GM18498 (cell line): ENCODE measurements around the gene LRRK1.
"Not testable (repeated sequence)": the region's sequence is repeated elsewhere in the genome, so short reads cannot be mapped to it uniquely, and the experiment has no call there.

ENCODE experiments used
- ATAC-seq: cut with Tn5 transposase; IDR thresholded peaks from one replicate; pipeline ENCODE4 v1.9.1; 2021; ENCODE audit warnings: mild to moderate bottlenecking, moderate library complexity; ENCODE audit not compliant: unreplicated experiment

Gene LRRK1

GRCh38 chr15:101066501-101067408, 147.6 kb downstream of the LRRK1 start:
- no peak for ATAC-seq

GRCh38 chr15:101067660-101068522, 148.7 kb downstream of the LRRK1 start:
- no peak for ATAC-seq

- no peak for ATAC-seq
Observed at GRCh38 chr15:101068523-101068960, 149.4 kb downstream of the LRRK1 start.

- ATAC-seq: no peak
Observed at GRCh38 chr15:101068961-101069653, 149.9 kb downstream of the LRRK1 start.

- no peak for ATAC-seq
Observed at GRCh38 chr15:101069654-101069973, 150.5 kb downstream of the LRRK1 start.

GRCh38 chr15:101070024-101070423, 150.9 kb downstream of the LRRK1 start:
- ATAC-seq: no peak

GRCh38 chr15:101070502-101071273, 151.5 kb downstream of the LRRK1 start:
- no peak for ATAC-seq

GRCh38 chr15:101071651-101072050, 152.5 kb downstream of the LRRK1 start:
- no peak for ATAC-seq

GRCh38 chr15:101072235-101072634, 153.1 kb downstream of the LRRK1 start:
- not testable (repeated sequence) for ATAC-seq

GRCh38 chr15:101077806-101078668, 158.9 kb downstream of the LRRK1 start:
- ATAC-seq: not testable (repeated sequence)

GRCh38 chr15:101078669-101079323, 159.6 kb downstream of the LRRK1 start:
- no peak for ATAC-seq

- ATAC-seq: no peak
Observed at GRCh38 chr15:101081900-101082299, 162.7 kb downstream of the LRRK1 start.

- ATAC-seq: no peak
Observed at GRCh38 chr15:101083336-101084045, 164.3 kb downstream of the LRRK1 start.

GRCh38 chr15:101084801-101085200, 165.6 kb downstream of the LRRK1 start:
- no peak for ATAC-seq

- no peak for ATAC-seq
Observed at GRCh38 chr15:101085311-101085700, 166.1 kb downstream of the LRRK1 start.

GRCh38 chr15:101086394-101087171, 167.4 kb downstream of the LRRK1 start:
- no peak for ATAC-seq

- no peak for ATAC-seq
Observed at GRCh38 chr15:101087172-101087769, 168.1 kb downstream of the LRRK1 start.
